Tibial nerve (tissue), 4 donors: ENCODE measurements around the gene PLK2.

Source experiments
- CTCF ChIP-seq, 5 experiments: fragments of 200-600 bp in 3 of 5; fragments of 450-650 bp in 2 of 5; sonication (generic) in 3 of 5; IDR thresholded peaks; one replicate each; pipeline ENCODE4 v1.5.1; 2016 to 2019; ENCODE audit warnings: antibody characterized with exemption in 5 of 5, mild to moderate bottlenecking in 3 of 5, moderate library complexity in 2 of 5
- EP300 ChIP-seq, 2 donors: sonication (generic); formaldehyde crosslinking; IDR thresholded peaks; one replicate each; pipeline ENCODE4 v1.6.1; 2017; ENCODE audit warnings: antibody characterized with exemption in 2 of 2, mild to moderate bottlenecking in 1 of 2

GRCh38 chr5:58412081-58412480 is 47.8 kb downstream of the PLK2 start:
- TF ChIP-seq CTCF (IDR thresholded peaks at IDR 0.05), result no peak
- no peak for TF ChIP-seq EP300 (IDR thresholded peaks at IDR 0.05)
